Chondrocyte (in vitro differentiated cells): ENCODE results near the gene FAM174A. TPM values are rescaled to one million over a fixed set of nuclear protein-coding genes. Genes with fewer than 3 reads are reported as not detected.

ENCODE experiments used
- DNase-seq: peaks from one replicate; pipeline ENCODE4 v3.0.0; 2021; ENCODE audit warnings: mixed read lengths, low spot score
- H3K27ac Mint-ChIP-seq: one replicate; pipeline ENCODE4 v1.8.0; 2021; ENCODE audit warnings: mild to moderate bottlenecking, moderate library complexity, mixed read lengths; ENCODE audit not compliant: unreplicated experiment
- H3K27me3 Mint-ChIP-seq: 2 replicates; pipeline ENCODE4 v1.8.0; 2021; ENCODE audit warnings: low read depth, mixed read lengths
- H3K36me3 Mint-ChIP-seq: 2 replicates; pipeline ENCODE4 v1.8.0; 2021; ENCODE audit warnings: low read depth, mixed read lengths
- H3K4me1 Mint-ChIP-seq: 2 replicates; pipeline ENCODE4 v1.8.0; 2021; ENCODE audit warnings: low read depth, mild to moderate bottlenecking, mixed read lengths
- H3K4me3 Mint-ChIP-seq: one replicate; pipeline ENCODE4 v1.8.0; 2021; ENCODE audit warnings: mild to moderate bottlenecking, moderate library complexity, mixed read lengths; ENCODE audit not compliant: unreplicated experiment
- H3K9me3 Mint-ChIP-seq: 2 replicates; pipeline ENCODE4 v1.8.0; 2021; ENCODE audit warnings: low read depth, mixed read lengths
- total RNA-seq: library from RNA; stranded (reverse); gene quantifications from 3 replicates; pipeline ENCODE4 v1.2.1, GENCODE V29; 2021
- TF ChIP-seq, protein P1 (sequence below): fragments of 200-600 bp; sonication (generic); IDR thresholded peaks from 2 replicates; pipeline ENCODE4 v1.5.0; 2021; ENCODE audit warnings: antibody characterized with exemption, mild to moderate bottlenecking, moderate library complexity

The FAM174A gene
- total RNA-seq, 1 donor from 2014 or later: 20.2 TPM

DNA sequence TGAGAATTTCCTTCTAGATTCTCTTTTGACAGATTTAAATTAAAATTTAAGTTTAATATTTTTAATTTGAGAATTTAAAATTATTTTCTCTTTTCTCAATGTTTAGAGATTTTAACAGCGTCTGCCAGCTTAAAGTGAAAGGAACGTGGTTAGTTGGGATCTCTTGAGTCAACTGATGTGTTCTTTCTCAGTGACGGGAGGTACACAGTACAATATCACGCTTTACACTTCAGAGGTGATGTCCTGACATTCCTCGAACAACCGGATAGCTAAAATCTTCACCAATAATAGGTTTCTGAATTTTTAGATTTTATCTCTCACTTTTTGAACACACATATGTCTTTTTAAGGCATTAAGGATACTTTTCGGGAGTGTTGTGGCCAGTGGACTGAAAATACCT, 81.1 kb downstream of the FAM174A start:
- peaks cover 19% of the 10 kb centered on the region for H3K27me3 Mint-ChIP-seq
- TF ChIP-seq, protein P1, sequence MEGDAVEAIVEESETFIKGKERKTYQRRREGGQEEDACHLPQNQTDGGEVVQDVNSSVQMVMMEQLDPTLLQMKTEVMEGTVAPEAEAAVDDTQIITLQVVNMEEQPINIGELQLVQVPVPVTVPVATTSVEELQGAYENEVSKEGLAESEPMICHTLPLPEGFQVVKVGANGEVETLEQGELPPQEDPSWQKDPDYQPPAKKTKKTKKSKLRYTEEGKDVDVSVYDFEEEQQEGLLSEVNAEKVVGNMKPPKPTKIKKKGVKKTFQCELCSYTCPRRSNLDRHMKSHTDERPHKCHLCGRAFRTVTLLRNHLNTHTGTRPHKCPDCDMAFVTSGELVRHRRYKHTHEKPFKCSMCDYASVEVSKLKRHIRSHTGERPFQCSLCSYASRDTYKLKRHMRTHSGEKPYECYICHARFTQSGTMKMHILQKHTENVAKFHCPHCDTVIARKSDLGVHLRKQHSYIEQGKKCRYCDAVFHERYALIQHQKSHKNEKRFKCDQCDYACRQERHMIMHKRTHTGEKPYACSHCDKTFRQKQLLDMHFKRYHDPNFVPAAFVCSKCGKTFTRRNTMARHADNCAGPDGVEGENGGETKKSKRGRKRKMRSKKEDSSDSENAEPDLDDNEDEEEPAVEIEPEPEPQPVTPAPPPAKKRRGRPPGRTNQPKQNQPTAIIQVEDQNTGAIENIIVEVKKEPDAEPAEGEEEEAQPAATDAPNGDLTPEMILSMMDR: no peak

DNA sequence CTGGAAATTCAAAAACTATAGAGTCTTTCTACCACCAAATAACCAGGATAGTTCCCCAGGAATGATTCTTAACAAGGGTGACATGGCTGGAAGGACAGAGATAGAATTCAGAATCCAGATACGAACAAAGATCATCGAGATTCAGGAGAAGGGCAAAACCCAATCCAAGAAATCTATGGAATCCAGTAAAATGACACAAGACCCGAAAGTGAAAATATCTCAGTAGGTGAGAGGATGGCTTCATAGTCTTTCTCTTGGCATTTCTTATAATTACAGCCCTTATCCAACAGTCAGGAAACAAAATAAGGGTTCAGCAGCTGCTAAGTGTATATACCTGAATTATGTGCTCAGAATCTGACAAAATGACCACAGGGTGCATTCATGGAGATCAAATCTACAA, 81.8 kb downstream of the FAM174A start:
- no peaks in the 10 kb centered on the region for H3K4me1 Mint-ChIP-seq
- TF ChIP-seq, protein P1: no peak
- H3K36me3 Mint-ChIP-seq: no peaks in the 10 kb centered on the region
- DNase-seq: no peak
- peaks cover 22% of the 10 kb centered on the region for H3K27me3 Mint-ChIP-seq
- H3K4me3 Mint-ChIP-seq: no peak overlapping the region
- no peak overlapping the region for H3K27ac Mint-ChIP-seq
- H3K9me3 Mint-ChIP-seq: no peaks in the 10 kb centered on the region

More for the DNA sequence above, 81.1 kb downstream of the FAM174A start:
- Mint-ChIP-seq H3K4me3 (no peak overlapping the region), H3K4me1 (no peaks in the 10 kb centered on the region), H3K36me3 (no peaks in the 10 kb centered on the region), H3K9me3 (no peaks in the 10 kb centered on the region), H3K27ac (no peak overlapping the region)
- DNase-seq: no peak

DNA sequence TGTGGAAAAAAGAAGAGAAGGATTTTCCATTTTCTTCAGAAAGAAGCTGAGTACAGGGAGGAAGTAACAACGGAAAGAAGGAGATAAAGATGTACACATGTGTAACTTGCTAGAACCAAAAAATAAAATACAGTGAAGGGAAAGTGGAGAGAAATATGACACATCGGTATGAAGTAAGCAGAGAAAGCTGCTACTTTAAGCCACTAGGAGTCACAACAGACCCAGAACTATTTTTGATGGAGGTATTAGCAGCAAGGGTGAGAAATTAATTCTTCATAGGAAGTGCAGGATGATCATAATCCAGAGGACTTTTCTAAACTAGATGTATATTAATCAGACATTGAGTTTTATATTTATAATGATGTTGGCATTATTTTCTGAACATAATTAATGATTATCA, 88.5 kb downstream of the FAM174A start:
- no peak for DNase-seq

DNA sequence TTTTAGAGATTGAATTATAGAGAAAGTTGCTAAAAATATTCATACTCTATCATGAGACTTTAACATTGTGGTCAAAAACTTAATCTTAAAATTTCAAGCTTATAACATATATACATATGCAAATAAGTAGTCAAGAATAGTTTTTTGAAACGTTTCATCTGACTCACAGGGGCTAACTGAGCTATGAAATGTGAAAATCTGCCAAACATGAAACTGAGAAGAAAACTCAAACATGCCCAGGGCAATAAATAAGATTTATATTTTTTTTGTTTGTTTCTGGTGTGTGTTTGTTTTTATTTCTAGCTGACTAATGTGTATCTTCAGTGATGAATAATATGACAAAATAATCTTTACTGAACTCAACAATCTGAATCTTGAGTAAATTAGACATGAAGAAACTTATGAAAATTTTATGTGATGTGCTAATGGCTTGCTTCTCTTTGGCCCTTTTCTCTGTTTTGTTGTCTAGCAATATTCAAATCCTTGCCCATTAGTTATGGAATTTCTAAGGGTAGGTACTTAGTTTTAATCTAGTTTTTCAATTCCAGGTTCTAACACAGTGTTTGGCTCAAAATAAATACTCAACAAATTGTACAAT, 99.9 kb downstream of the FAM174A start:
- no peaks in the 10 kb centered on the region for H3K9me3 Mint-ChIP-seq
- H3K4me1 Mint-ChIP-seq: no peaks in the 10 kb centered on the region
- DNase-seq: no peak

More for the DNA sequence above, 88.5 kb downstream of the FAM174A start:
- Mint-ChIP-seq H3K27me3 (peaks cover 26% of the 10 kb centered on the region), H3K36me3 (no peaks in the 10 kb centered on the region), H3K4me3 (no peak overlapping the region), H3K4me1 (no peaks in the 10 kb centered on the region), H3K9me3 (no peaks in the 10 kb centered on the region), H3K27ac (no peak overlapping the region)
- TF ChIP-seq, protein P1: peak; percentile 84

More for the DNA sequence above, 99.9 kb downstream of the FAM174A start:
- Mint-ChIP-seq H3K36me3 (no peaks in the 10 kb centered on the region), H3K27ac (no peak overlapping the region), H3K27me3 (peaks cover 13% of the 10 kb centered on the region), H3K4me3 (no peak overlapping the region)
- TF ChIP-seq, protein P1: no peak
